ENCODE results near the gene SCIMP. TPM values are rescaled to one million over a fixed set of nuclear protein-coding genes. Genes with fewer than 3 reads are reported as not detected.

SCIMP gene
- total RNA-seq, 1 donor from 2014 or later, result not detected

DNA sequence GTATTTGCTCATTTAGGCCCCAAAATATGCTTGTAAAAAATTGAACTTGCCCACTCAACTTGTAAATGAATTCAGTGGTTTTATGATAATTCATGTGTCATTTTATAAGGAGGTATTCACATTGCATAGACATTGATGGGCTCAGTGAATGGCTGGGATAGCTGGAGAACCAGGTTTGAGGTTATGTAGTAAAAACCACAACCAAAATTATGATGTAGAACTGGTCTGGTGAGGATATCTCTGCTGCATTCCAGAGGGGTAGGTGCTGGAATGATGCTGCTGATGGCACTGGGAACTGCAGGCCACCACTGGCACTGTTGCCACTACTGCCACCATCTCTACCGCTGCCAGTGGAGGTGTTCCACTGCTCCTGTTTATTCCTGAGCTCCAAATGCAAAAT lies 25.9 kb upstream of the SCIMP start:
- Mint-ChIP-seq H3K27ac (ENCODE audit: unreplicated experiment) (no peak overlapping the region), H3K4me3 (ENCODE audit: unreplicated experiment) (no peak overlapping the region), H3K9me3 (ENCODE audit: unreplicated experiment) (no peaks in the 10 kb centered on the region), H3K36me3 (ENCODE audit: unreplicated experiment) (no peaks in the 10 kb centered on the region), H3K4me1 (ENCODE audit: unreplicated experiment) (no peaks in the 10 kb centered on the region), H3K27me3 (ENCODE audit: unreplicated experiment) (peaks cover 5% of the 10 kb centered on the region)
- TF ChIP-seq, protein P1, sequence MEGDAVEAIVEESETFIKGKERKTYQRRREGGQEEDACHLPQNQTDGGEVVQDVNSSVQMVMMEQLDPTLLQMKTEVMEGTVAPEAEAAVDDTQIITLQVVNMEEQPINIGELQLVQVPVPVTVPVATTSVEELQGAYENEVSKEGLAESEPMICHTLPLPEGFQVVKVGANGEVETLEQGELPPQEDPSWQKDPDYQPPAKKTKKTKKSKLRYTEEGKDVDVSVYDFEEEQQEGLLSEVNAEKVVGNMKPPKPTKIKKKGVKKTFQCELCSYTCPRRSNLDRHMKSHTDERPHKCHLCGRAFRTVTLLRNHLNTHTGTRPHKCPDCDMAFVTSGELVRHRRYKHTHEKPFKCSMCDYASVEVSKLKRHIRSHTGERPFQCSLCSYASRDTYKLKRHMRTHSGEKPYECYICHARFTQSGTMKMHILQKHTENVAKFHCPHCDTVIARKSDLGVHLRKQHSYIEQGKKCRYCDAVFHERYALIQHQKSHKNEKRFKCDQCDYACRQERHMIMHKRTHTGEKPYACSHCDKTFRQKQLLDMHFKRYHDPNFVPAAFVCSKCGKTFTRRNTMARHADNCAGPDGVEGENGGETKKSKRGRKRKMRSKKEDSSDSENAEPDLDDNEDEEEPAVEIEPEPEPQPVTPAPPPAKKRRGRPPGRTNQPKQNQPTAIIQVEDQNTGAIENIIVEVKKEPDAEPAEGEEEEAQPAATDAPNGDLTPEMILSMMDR (IDR thresholded peaks at IDR 0.05), result no peak
- no peak for DNase-seq (ENCODE audit: extremely low spot score, unreplicated experiment)

DNA sequence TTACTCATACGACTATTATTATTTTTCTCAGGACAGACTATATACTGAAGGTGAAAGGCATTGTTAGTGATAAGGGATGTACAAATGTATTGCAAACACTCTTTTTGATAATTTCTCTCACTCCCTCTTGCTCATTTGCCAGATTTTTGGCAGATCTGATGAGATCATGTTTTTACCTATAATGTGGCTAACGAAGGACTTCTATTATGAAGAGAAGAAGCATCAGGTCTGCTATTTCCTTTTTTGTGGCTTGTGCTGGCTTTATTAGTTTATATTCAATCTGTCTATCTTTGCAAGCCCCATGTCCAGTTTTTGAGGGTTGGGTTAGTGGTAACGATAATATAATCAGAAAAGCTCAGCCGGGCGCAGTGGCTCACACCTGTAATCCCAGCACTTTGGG lies 22.5 kb upstream of the SCIMP start:
- Mint-ChIP-seq H3K27ac (ENCODE audit: unreplicated experiment) (no peak overlapping the region), H3K36me3 (ENCODE audit: unreplicated experiment) (no peaks in the 10 kb centered on the region), H3K27me3 (ENCODE audit: unreplicated experiment) (peaks cover 5% of the 10 kb centered on the region), H3K4me1 (ENCODE audit: unreplicated experiment) (no peaks in the 10 kb centered on the region), H3K9me3 (ENCODE audit: unreplicated experiment) (no peaks in the 10 kb centered on the region), H3K4me3 (ENCODE audit: unreplicated experiment) (no peak overlapping the region)
- DNase-seq (ENCODE audit: extremely low spot score, unreplicated experiment), result no peak
- TF ChIP-seq, protein P1 (IDR thresholded peaks at IDR 0.05), result no peak

- no peak overlapping the region for H3K4me3 Mint-ChIP-seq (ENCODE audit: unreplicated experiment)
- H3K27ac Mint-ChIP-seq (ENCODE audit: unreplicated experiment), result no peak overlapping the region
- H3K27me3 Mint-ChIP-seq (ENCODE audit: unreplicated experiment), result peaks cover 5% of the 10 kb centered on the region
- no peaks in the 10 kb centered on the region for H3K9me3 Mint-ChIP-seq (ENCODE audit: unreplicated experiment)
- TF ChIP-seq, protein P1 (IDR thresholded peaks at IDR 0.05), result no peak
- no peaks in the 10 kb centered on the region for H3K36me3 Mint-ChIP-seq (ENCODE audit: unreplicated experiment)
- H3K4me1 Mint-ChIP-seq (ENCODE audit: unreplicated experiment), result no peaks in the 10 kb centered on the region
- no peak for DNase-seq (ENCODE audit: extremely low spot score, unreplicated experiment)
Measured at GRCh38 chr17:5254903-5255521, 20.4 kb upstream of the SCIMP start.

DNA sequence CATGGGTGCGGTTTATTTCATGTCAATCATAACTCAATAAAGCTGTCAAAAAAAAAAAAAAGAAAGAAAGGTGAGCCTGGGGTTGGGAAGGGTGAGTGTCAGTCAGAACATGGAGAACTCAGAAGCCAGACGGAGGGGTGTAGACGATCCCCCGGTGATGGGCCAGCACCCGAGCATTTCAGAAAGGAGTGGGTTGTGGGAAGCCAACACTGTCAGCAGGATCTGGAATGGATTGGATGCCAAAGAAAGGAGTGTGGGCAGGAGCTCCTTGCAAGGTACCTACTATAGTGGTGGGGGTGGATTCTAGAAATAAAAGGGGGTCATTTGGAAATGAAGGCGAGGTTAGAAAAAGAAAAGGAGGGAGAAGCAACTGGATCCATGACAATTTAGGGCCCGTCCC lies 19.8 kb upstream of the SCIMP start:
- Mint-ChIP-seq H3K27me3 (ENCODE audit: unreplicated experiment) (peaks cover 5% of the 10 kb centered on the region), H3K4me1 (ENCODE audit: unreplicated experiment) (peaks cover 3% of the 10 kb centered on the region), H3K27ac (ENCODE audit: unreplicated experiment) (no peak overlapping the region), H3K4me3 (ENCODE audit: unreplicated experiment) (no peak overlapping the region), H3K36me3 (ENCODE audit: unreplicated experiment) (no peaks in the 10 kb centered on the region), H3K9me3 (ENCODE audit: unreplicated experiment) (no peaks in the 10 kb centered on the region)
- no peak for DNase-seq (ENCODE audit: extremely low spot score, unreplicated experiment)
- TF ChIP-seq, protein P1 (IDR thresholded peaks at IDR 0.05), result no peak

DNA sequence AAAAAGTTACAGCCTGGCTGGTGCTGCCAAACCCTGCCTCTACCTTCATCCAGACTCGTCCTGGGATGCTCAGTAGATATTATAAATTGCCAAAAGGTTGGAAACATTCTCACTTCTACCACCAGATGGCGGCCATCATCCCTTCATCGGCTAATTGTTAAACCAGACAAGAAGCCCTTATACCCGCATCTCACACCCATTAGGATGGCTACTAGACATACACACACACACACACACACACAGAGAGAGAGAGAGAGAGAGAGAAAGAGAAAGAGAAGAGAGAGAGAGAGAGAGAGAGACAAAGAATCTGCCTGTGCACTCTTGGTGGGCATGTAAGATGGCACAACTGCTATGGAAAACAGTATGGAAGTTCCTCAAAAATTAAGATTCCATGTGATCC lies 15.0 kb upstream of the SCIMP start:
- Mint-ChIP-seq H3K4me1 (ENCODE audit: unreplicated experiment) (peaks cover 3% of the 10 kb centered on the region), H3K27me3 (ENCODE audit: unreplicated experiment) (peaks cover 2% of the 10 kb centered on the region), H3K4me3 (ENCODE audit: unreplicated experiment) (no peak overlapping the region), H3K9me3 (ENCODE audit: unreplicated experiment) (no peaks in the 10 kb centered on the region), H3K36me3 (ENCODE audit: unreplicated experiment) (no peaks in the 10 kb centered on the region), H3K27ac (ENCODE audit: unreplicated experiment) (no peak overlapping the region)
- DNase-seq (ENCODE audit: extremely low spot score, unreplicated experiment), result no peak
- TF ChIP-seq, protein P1 (IDR thresholded peaks at IDR 0.05), result peak; percentile 69
